ENCODE measurements around the gene PRR5L. TPM values are rescaled to one million over a fixed set of nuclear protein-coding genes. Genes with fewer than 3 reads are reported as not detected.

PRR5L gene
- polyA plus RNA-seq, 10 donors: 6.1 to 11.3 (median 7.4) TPM

- DNase-seq: no peak
Measured at GRCh38 chr11:36278531-36279282, 17.4 kb upstream of the PRR5L start.

DNA sequence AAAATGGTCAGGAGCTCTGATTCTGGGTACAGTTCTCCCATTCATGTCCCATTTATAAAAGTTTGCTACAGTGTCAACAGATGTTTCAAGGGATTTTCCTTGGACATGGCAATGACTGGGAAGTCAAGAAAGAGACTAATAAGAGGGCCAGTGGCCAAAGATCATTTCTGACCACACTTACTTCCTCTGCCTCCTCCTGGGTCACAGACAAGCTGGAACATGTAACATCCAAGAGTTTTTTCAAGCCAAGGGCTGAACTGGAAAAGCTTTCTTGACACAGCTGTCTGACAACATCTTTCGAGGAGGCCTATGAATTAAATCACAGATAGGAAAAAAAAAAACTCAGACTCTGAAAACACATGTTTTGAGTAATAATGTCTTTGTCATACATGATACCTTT is 15.6 kb upstream of the PRR5L start:
- DNase-seq: no peak

- no peak for DNase-seq
Measured at GRCh38 chr11:36281850-36282249, 14.2 kb upstream of the PRR5L start.

DNA sequence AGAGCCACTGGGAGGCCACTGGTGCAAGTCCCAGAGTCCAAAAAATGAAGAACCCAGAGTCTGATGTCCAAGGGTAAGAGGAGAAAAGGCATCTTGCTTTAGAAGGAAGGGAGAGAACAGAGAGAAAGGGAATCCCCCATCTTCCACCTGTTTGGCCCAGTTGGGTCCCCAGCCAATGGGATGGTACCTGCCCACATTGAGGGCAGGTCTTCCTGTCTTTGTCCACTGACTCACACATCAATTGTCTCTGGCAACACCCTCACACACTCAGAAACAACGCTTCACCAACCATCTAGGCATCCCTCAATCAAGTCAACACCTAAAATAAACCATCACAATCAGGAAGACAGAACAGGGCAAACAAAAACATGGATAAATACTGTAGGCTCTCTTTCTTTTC is 13.2 kb upstream of the PRR5L start:
- DNase-seq: no peak

- DNase-seq: no peak
Measured at GRCh38 chr11:36288442-36289225, 7.5 kb upstream of the PRR5L start.

DNA sequence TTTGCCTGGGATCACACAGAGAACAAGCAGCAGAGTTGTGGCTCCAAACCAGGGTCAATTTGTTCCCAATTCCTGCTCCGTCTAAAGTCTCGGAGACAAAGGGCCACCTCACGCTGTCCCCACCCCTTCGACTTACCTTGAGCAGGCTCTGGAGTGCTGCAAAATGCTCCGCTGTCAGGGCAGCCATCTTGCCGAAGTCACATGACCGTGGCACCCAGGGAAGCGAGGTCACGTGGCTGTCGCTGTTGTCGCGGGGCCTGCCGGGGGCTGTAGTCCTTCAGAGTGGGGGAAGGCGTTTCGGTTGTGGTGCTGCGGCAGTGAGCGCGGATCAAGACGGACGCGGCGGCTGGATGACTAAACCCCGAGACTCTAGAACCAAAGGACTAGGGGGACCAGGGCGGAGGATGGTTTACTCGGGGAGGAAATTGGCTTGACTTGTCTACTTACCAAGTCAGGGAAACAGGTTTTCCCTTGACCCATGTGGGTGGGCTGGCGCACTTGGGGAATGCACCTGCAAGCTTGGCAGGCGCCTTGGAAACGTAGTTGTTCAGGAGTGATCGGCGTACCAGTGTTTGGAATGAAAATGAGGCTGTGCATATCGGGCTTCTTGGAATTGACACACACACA is 6.7 kb upstream of the PRR5L start, which contains the start of gene COMMD9:
Gene COMMD9, minus strand, starts transcription at position 199 of the 627 bp plus-strand sequence. Its CDS starts 12 bp downstream, at position 187.
- DNase-seq: peak; percentile 90 to 95 (median 93)

GRCh38 chr11:36292311-36292722 is 3.8 kb upstream of the PRR5L start:
- DNase-seq: no peak

DNA sequence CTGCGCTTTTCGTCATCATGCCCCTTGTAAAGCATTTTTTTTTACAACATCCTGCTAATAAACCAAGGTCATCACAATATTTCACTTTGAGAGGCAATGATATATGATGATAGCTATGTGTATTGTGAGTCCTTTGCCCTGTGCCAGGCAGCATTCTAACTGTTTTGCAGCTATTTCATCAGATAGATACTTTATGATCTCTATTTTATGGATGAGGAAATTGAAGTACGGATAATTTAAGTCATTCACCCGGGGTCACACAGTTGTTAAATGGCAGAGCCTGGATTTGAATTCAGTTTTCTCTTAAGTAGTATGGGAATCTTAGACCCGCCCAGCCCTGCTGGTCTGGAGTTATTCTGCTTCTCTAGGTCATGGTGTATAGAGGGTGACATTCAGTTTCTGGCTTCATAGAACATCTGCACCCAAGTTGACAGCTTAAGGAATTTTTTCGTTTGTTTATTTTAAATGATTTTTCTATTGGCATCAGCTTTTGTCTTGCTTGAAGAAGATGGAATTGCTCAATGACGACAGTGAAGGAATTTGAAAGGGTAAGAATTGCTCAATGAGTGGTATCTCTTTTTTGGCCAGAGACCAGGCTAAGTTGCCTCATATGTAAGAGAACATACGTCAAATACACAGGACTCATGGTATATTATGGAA is 926 bp downstream of the PRR5L start:
- DNase-seq: no peak

- DNase-seq: peak; percentile 72 to 87 (median 78)
Measured at GRCh38 chr11:36300650-36301049, 4.6 kb downstream of the PRR5L start.

DNA sequence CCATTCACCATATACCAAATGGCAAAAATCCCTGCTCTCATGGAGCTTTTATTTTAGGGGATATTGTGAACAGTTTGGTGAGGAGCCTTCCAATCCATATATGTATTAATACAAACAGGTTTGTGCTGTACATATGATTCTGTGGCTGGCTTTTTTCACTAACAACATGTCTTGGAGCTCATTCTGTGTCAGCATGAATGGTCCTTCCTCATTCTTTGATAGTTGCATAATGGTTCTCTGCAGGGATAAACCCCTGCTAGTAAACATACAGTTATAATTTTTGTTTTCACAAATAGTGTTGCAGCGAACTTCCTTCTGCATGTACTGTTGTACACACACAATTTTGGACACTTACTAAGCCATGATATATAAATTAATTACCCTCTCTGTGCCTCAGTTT is 8.3 kb downstream of the PRR5L start:
- DNase-seq: peak in 1 of 3 donors; percentile 59

GRCh38 chr11:36305047-36305446 is 9.0 kb downstream of the PRR5L start:
- DNase-seq: no peak

DNA sequence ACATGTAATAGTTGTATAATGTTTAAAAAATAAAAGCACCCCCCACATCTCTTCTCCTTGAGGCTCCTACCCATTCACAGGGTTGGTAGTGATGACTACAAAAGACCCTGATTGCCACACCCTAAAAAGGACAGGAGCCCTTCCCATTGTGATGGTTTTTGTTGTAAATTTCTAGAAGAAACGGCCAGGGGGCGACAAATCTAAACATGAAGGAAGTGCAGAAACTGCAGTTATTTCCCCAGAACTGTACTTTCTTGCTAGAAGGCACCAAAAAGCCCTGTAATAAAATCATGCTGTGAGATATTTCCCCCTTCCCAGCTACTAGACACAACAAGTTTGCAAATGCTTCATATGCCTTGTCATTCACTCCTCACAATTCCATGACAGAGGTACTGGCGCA is 10.8 kb downstream of the PRR5L start:
- peak in 1 of 3 donors; percentile 25 for DNase-seq

DNA sequence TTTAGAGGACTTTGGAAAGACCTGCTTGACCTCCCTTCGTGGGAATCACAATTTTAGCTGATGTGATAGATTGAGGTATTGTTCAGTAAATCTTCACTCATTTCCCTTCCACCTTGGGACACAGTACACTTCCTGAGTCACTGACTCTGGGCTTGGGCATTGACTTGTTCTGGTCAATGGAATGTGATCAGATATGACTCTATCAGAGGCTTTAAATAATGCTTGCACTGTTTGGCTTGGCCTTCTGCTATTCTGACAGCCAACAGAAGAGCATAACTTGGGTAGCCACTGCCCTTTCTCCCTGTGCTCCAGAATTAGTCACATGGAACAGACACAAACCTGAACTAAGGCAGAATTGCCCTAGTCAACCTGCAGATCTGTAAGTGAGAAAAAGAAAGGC is 12.5 kb downstream of the PRR5L start:
- DNase-seq: no peak

- DNase-seq: no peak
Measured at GRCh38 chr11:36309779-36310178, 13.7 kb downstream of the PRR5L start.

DNA sequence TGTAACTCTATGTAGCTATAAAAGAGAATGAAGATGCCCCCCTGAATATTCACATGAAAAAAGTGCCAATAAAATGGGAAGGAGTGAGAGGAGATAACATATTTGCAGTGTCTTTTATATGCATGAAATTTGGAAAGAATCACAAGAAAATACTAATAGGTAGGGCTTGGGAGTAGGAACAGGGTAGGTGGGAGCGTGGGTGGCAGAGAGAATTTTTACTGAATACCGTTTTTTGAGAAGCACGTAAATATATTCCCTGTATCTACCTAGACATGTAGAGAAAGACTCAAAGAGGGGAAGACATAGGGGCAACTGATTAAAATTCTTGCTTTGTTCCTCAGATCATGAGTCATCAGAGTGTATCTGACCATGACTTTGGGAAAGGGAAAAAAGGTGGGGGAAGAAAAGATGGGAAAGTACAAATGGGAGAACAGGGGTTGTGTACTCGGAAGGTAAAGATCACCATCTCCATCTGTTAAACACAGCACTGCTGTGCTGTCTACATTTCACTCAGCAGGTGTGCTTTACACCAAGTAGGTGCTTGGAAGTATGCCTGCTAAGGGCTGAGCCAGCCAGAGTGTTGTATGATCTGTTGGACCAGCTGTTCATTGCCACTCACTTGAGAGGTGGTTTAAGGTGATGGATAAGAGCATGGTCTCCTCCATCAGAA is 16.0 kb downstream of the PRR5L start:
- DNase-seq: peak in 1 of 3 donors; percentile 48

- peak in 1 of 3 donors; percentile 88 for DNase-seq
Measured at GRCh38 chr11:36312611-36313472, 16.8 kb downstream of the PRR5L start.

GRCh38 chr11:36313750-36314433 is 17.8 kb downstream of the PRR5L start:
- DNase-seq: peak in 1 of 3 donors; percentile 37

DNA sequence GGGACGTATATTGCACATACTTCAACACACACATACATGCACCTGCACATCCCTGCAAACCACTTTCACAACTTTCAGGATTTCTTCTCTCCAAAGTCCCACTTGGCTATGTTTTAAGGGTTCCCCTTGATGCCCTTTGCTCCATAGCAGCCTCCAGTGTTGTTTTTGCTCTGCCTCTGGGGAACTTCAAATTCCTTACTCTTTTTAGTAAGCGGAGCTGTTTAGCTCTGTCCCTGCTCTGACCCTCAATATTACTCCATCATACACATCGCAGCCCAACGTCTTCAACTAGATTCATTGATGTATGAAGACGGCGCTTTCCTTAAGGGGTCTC is 18.3 kb downstream of the PRR5L start:
- peak in 1 of 3 donors; percentile 73 for DNase-seq

DNA sequence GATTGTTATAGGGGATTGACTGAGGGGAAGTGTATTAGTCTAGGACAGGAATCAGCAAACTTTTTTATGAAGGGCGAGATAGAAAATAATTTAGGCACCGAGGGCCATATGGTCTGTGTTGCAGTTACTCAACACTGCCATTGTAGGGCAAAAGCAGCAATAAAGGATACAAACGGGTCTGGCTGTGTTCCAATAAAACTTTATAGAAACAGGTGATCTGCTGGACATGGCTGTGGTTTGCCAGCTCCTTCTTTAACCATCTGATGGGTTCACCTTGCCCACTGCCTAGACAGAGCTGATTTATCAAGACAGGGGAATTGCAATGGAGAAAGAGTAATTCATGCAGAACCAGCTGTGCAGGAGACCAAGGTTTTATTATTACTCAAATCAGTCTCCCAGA is 20.0 kb downstream of the PRR5L start:
- DNase-seq: no peak

DNA sequence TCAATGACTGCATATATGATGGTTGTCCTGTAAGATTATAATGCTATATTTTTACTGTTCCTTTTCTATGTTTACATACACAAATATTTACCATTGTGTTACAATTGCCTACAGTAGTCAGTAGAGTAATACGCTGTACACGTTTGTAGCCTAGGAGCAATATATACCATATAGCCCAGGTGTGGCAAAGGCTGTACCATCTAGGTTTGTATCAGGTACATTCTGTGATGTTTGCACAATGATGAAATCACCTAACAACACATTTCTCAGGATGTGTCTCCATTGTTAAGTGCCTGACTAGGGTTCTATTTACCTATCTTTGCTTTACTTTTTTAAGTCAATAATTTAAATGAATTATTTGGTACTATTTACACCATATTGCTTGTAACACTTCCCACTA is 21.9 kb downstream of the PRR5L start:
- DNase-seq: no peak

All from muscle of back (tissue), 11 donors.